Upper lobe of left lung (tissue), 6 donors: ENCODE results near the gene ZMIZ2. TPM values are rescaled to one million over a fixed set of nuclear protein-coding genes. Genes with fewer than 3 reads are reported as not detected.

Experiments
- ATAC-seq, 2 donors: fragments of 200-7000 bp; cut with Tn5 transposase; one replicate each; pipeline ENCODE4 v1.9.1; 2022; ENCODE audit warnings: mild to moderate bottlenecking in 2 of 2, moderate library complexity in 2 of 2; ENCODE audit not compliant: low FRiP score in 2 of 2
- DNase-seq, 2 donors: peaks; one replicate each; pipeline ENCODE4 v3.0.0-alpha.2; 2019 to 2020
- H3K27ac ChIP-seq, 4 donors: fragments of 200-600 bp; sonication (generic); one replicate each; pipeline ENCODE4 v1.5.1; 2016 to 2019
- H3K27me3 ChIP-seq, 4 donors: fragments of 200-600 bp; sonication (generic); one replicate each; pipeline ENCODE4 v1.5.1; 2017 to 2019
- H3K36me3 ChIP-seq, 4 donors: fragments of 200-600 bp; sonication (generic); one replicate each; pipeline ENCODE4 v1.5.1; 2016 to 2019
- H3K4me1 ChIP-seq, 4 donors: fragments of 200-600 bp; sonication (generic); one replicate each; pipeline ENCODE4 v1.5.1; 2018 to 2019
- H3K4me3 ChIP-seq, 4 donors: fragments of 200-600 bp; sonication (generic); one replicate each; pipeline ENCODE4 v1.5.1; 2017 to 2019; ENCODE audit warnings: mild to moderate bottlenecking in 2 of 4, moderate library complexity in 1 of 4
- H3K9me3 ChIP-seq, 4 donors: fragments of 200-600 bp; sonication (generic); one replicate each; pipeline ENCODE4 v1.5.1; 2018 to 2019
- EP300 ChIP-seq, 4 donors: sonication (generic); formaldehyde crosslinking; IDR thresholded peaks; one replicate each; pipeline ENCODE4 v1.5.1; 2017; ENCODE audit warnings: antibody characterized with exemption in 4 of 4, control low read depth in 2 of 4
- POLR2A ChIP-seq, 4 donors: fragments of 450-650 bp; IDR thresholded peaks; one replicate each; pipeline ENCODE4 v1.5.1; 2016 to 2017; ENCODE audit warnings: antibody characterized with exemption in 4 of 4, mild to moderate bottlenecking in 2 of 4
- POLR2AphosphoS5 ChIP-seq, 2 donors: sonication (generic); formaldehyde crosslinking; IDR thresholded peaks; one replicate each; pipeline ENCODE4 v1.5.1; 2017; ENCODE audit warnings: antibody characterized with exemption in 2 of 2
- WGBS, 2 donors: methylation state at CpG; one replicate each; pipeline ENCODE4 v1.1.5; 2017 to 2018; 5-methylcytosine and 5-hydroxymethylcytosine counted together
- total RNA-seq, 6 donors: library from RNA; depleted of rRNA in 4 of 6; stranded (reverse); fragments of >200 nt in 4 of 6; gene quantifications; one replicate each; pipeline versions ENCODE4 v1.1.0 to v1.2.1, GENCODE V29; 2016 to 2021
- TF ChIP-seq, protein P1 (sequence below), 6 experiments: fragments of 450-650 bp in 4 of 6; fragments of 200-600 bp in 2 of 6; sonication (generic) in 2 of 6; IDR thresholded peaks; one replicate each; pipeline ENCODE4 v1.5.1; 2016 to 2019; ENCODE audit warnings: antibody characterized with exemption in 6 of 6
- donor health status: DM: no; HTN: no; CAD: no; lungs with moderate emphysema.
- donor health status: DM: no; HTN: yes; CAD: no; lungs with severe emphysema.

Gene ZMIZ2
- total RNA-seq, 6 donors from 2014 or later: 27.0 to 161 (median 85.7) TPM

DNA sequence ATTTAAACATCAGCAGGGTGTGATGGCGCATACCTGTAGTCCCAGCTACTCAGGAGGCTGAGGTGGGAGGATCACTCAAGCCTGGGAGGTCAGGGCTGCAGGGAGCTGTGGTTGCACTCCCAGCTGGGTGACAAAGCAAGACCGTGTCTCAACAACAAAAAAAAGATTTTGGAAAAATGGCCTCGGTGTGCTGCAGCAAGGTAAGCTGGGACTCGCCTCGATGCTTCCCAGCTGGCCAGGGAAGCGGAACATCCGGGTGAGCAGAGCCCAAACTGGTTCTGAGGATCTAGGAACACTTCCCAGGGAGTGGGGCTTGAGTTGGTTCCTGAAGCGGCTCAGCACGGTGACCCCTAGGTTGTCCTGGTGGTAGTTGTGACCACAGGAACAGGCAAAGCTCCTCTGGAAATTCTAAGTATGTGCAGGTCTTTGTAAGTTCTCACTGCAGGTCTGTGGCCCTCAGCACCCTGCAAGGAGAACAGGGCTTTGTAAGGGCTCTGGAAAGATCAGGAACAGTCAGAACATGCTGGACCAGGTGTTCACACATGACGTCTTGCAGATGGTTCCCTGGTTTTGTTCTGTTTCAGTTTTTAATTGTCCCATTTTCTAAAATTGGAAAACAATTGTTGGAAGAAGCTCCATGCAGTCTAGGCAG lies 38.6 kb upstream of the ZMIZ2 start:
- H3K36me3 ChIP-seq: peaks cover 8 to 35% (median 32%) of the 10 kb centered on the region in 4 donors
- H3K9me3 ChIP-seq: no peaks in the 10 kb centered on the region
- DNase-seq (no peak), ATAC-seq (no peak)
- TF ChIP-seq, protein P1, sequence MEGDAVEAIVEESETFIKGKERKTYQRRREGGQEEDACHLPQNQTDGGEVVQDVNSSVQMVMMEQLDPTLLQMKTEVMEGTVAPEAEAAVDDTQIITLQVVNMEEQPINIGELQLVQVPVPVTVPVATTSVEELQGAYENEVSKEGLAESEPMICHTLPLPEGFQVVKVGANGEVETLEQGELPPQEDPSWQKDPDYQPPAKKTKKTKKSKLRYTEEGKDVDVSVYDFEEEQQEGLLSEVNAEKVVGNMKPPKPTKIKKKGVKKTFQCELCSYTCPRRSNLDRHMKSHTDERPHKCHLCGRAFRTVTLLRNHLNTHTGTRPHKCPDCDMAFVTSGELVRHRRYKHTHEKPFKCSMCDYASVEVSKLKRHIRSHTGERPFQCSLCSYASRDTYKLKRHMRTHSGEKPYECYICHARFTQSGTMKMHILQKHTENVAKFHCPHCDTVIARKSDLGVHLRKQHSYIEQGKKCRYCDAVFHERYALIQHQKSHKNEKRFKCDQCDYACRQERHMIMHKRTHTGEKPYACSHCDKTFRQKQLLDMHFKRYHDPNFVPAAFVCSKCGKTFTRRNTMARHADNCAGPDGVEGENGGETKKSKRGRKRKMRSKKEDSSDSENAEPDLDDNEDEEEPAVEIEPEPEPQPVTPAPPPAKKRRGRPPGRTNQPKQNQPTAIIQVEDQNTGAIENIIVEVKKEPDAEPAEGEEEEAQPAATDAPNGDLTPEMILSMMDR (IDR thresholded peaks at IDR 0.05): no peak
- TF ChIP-seq POLR2AphosphoS5 (IDR thresholded peaks at IDR 0.05) (no peak), POLR2A (IDR thresholded peaks at IDR 0.05) (no peak), EP300 (IDR thresholded peaks at IDR 0.05) (no peak)
- no peak overlapping the region for H3K4me3 ChIP-seq
- 89 to 90% methylated on average over 8 to 10 of the region's 10 CpGs for WGBS, 2 donors
- peaks cover 0 to 7% (median 2%) of the 10 kb centered on the region in 4 donors for H3K4me1 ChIP-seq
- H3K27ac ChIP-seq: no peak overlapping the region
- H3K27me3 ChIP-seq: no peaks in the 10 kb centered on the region

DNA sequence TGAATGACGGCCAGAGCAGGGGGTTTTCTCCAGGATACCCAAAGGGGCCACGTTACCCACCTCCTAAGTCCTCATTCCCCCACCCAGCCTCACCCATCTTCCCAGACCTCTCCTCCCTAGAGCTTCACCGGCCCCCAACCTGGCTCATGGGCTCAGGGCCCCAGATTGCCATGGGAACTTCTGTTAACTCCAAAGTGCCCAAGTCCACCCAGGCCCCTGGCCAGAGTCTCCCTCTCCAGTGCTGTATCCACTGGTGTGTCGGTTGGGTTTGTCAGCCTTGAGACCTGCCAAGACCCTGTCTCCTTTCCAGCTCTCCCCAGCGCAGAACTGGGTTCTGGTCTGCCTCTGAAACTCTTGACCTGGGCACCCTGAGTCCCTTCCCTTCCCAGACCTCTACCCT lies 37.1 kb upstream of the ZMIZ2 start:
- Histone ChIP-seq H3K27me3 (no peaks in the 10 kb centered on the region), H3K36me3 (peaks cover 8 to 35% (median 32%) of the 10 kb centered on the region in 4 donors), H3K27ac (peak overlapping the region in 2 of 4 donors; percentile 21 to 42), H3K4me3 (no peak overlapping the region), H3K4me1 (peaks cover 0 to 7% (median 2%) of the 10 kb centered on the region in 4 donors), H3K9me3 (no peaks in the 10 kb centered on the region)
- ATAC-seq (no peak), DNase-seq (no peak)
- 64 to 74% methylated on average over 3 to 5 of the region's 5 CpGs for WGBS, 2 donors
- TF ChIP-seq POLR2A (IDR thresholded peaks at IDR 0.05): no peak
- TF ChIP-seq, protein P1 (IDR thresholded peaks at IDR 0.05): no peak
- TF ChIP-seq EP300 (IDR thresholded peaks at IDR 0.05): no peak
- TF ChIP-seq POLR2AphosphoS5 (IDR thresholded peaks at IDR 0.05): no peak

DNA sequence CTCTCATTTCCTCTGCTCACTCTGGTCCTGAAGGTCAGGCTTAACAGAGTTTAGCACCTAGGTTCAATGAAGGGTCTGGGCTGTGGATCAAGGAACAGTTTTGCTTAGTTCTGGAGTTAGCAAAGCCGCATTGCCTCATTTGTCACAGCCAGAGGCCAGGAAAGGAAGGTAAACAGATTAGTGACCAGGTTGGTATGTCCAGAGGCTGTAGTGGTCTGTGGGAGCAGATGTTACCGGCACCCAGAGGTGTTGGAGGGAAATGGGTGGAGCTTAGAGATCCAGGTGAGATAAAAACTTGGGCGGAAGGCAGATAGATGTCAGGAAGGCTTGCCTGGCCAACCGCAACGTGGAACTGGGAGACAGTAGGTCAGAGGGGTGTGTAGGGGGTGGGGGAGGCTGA lies 36.6 kb upstream of the ZMIZ2 start:
- no peak for TF ChIP-seq EP300 (IDR thresholded peaks at IDR 0.05)
- no peak for TF ChIP-seq POLR2AphosphoS5 (IDR thresholded peaks at IDR 0.05)
- no peak for TF ChIP-seq POLR2A (IDR thresholded peaks at IDR 0.05)
- TF ChIP-seq, protein P1 (IDR thresholded peaks at IDR 0.05): no peak
- Histone ChIP-seq H3K27ac (peak overlapping the region in 2 of 4 donors; percentile 21 to 42), H3K4me1 (peaks cover 0 to 7% (median 2%) of the 10 kb centered on the region in 4 donors), H3K36me3 (peaks cover 8 to 32% (median 29%) of the 10 kb centered on the region in 4 donors), H3K27me3 (no peaks in the 10 kb centered on the region), H3K4me3 (no peak overlapping the region), H3K9me3 (no peaks in the 10 kb centered on the region)
- ATAC-seq (no peak), DNase-seq (peak in 1 of 2 donors; percentile 34)
- WGBS, 2 donors: 28 to 37% methylated on average over 5 of the region's 5 CpGs

DNA sequence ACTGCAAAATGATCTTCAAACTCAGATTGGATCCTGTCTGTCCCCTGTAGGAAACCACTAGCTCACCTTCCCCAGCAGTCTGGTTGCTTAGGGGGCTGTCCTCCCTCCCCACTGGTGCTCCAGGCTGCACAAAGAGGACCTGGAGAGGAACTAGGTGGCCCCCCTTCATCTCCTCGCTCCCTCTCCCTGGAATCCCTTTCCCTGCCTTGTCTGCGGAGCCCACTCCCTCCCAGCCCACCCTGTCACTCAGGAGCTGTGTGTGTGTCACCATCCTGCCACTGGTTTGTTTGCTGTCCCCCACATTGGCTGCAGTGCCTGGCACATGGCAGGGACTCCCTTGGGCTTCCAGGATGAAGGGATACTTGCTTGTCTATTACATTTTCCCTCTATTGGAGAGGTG lies 35.5 kb upstream of the ZMIZ2 start:
- H3K9me3 ChIP-seq: no peaks in the 10 kb centered on the region
- TF ChIP-seq POLR2A (IDR thresholded peaks at IDR 0.05): no peak
- no peak for TF ChIP-seq EP300 (IDR thresholded peaks at IDR 0.05)
- no peak for TF ChIP-seq POLR2AphosphoS5 (IDR thresholded peaks at IDR 0.05)
- TF ChIP-seq, protein P1 (IDR thresholded peaks at IDR 0.05): no peak
- H3K4me3 ChIP-seq: no peak overlapping the region
- no peak overlapping the region for H3K27ac ChIP-seq
- peaks cover under 1 to 21% (median 17%) of the 10 kb centered on the region in 4 donors for H3K36me3 ChIP-seq
- WGBS, 2 donors: 65 to 90% methylated on average over 2 of the region's 2 CpGs
- H3K27me3 ChIP-seq: no peaks in the 10 kb centered on the region
- DNase-seq (no peak), ATAC-seq (no peak)
- peaks cover 0 to 7% (median 2%) of the 10 kb centered on the region in 4 donors for H3K4me1 ChIP-seq
